HepG2 (cell line): ENCODE measurements around the gene CHCHD6. TPM values are rescaled to one million over a fixed set of nuclear protein-coding genes. Genes with fewer than 3 reads are reported as not detected.

Experiments used
- ATAC-seq: fragments of 200-7000 bp; cut with Tn5 transposase; 3 replicates; pipeline ENCODE4 v1.9.1; 2020; ENCODE audit warnings: mild to moderate bottlenecking, moderate library complexity
- BruUV-seq: library from RNA; stranded (reverse); fragments of 400-500 nt; replicated peaks from 2 replicates; lab custom pipeline; 2021; lab: Mats Ljungman, UMichigan
- CTCF ChIA-PET: fragments of 300-600 bp; formaldehyde crosslinking; extraction: SDS; loops from one replicate; lab custom pipeline; 2021; ENCODE audit warnings: low total read pairs, inconsistent platforms, low intra/inter-chr PET ratio; lab: Yijun Ruan, JAX
- POLR2A ChIA-PET: fragments of 350-600 bp; sonication (Branson Sonifier 250); formaldehyde crosslinking; loops from one replicate; lab custom pipeline; 2020; ENCODE audit warnings: antibody characterized with exemption, inconsistent platforms; lab: Yijun Ruan, JAX
- DNase-seq: peaks from one replicate; pipeline ENCODE4 v3.0.0-alpha.2; 2015; ENCODE audit warnings: low spot score
- FAIRE-seq: peaks from 3 replicates; lab custom pipeline; 2011; peaks lifted over from hg19 to GRCh38; lab: Jason Lieb, UNC
- H2AFZ ChIP-seq: one replicate; pipeline ENCODE4 v1.6.1; 2011; ENCODE audit warnings: low read length, inconsistent platforms
- H3K27ac ChIP-seq: fragments of 300-600 bp; 3 replicates; pipeline ENCODE4 v1.8.0; 2011; ENCODE audit warnings: mixed run types, mild to moderate bottlenecking, mixed read lengths, low read length, inconsistent platforms; ENCODE audit not compliant: insufficient read depth; ENCODE audit errors: extremely low read length
- H3K27me3 ChIP-seq, 2 experiments: fragments of 200-600 bp in 1 of 2; 2 replicates in 1 of 2; 3 replicates in 1 of 2; pipeline versions ENCODE4 v1.6.0 to v1.8.0; 2011; ENCODE audit warnings: low read length in 2 of 2, mild to moderate bottlenecking in 2 of 2, moderate library complexity in 2 of 2, inconsistent platforms in 1 of 2; ENCODE audit not compliant: insufficient read depth in 2 of 2, control insufficient read depth in 1 of 2
- H3K36me3 ChIP-seq, 2 experiments: fragments of 200-600 bp in 1 of 2; replicated peaks in 1 of 2; 2 replicates in 1 of 2; 3 replicates in 1 of 2; pipeline versions ENCODE4 v1.5.1 to v1.8.0; 2011; ENCODE audit warnings: low read length in 2 of 2, inconsistent platforms in 1 of 2; ENCODE audit not compliant: insufficient read depth in 2 of 2, control insufficient read depth in 1 of 2
- H3K4me1 ChIP-seq: 2 replicates; pipeline ENCODE4 v1.5.1; 2012; ENCODE audit warnings: low read length, inconsistent platforms; ENCODE audit not compliant: insufficient read depth
- H3K4me2 ChIP-seq: 2 replicates; pipeline ENCODE4 v1.6.0; 2011; ENCODE audit warnings: low read depth, low read length, inconsistent platforms
- H3K4me3 ChIP-seq, 3 experiments: fragments of 200-600 bp in 1 of 3; sonication (generic), shearing (Covaris generic) in 1 of 3; replicated peaks in 1 of 3; 2 replicates each; pipeline ENCODE4 v1.5.1; 2011 to 2016; ENCODE audit warnings: low read length in 3 of 3, inconsistent platforms in 2 of 3, low read depth in 2 of 3, mild to moderate bottlenecking in 2 of 3, control low read depth in 1 of 3, mixed read lengths in 1 of 3; ENCODE audit not compliant: insufficient read depth in 1 of 3
- H3K79me2 ChIP-seq: one replicate; pipeline ENCODE4 v1.6.1; 2011; ENCODE audit warnings: low read length, inconsistent platforms; ENCODE audit not compliant: insufficient read depth
- H3K9ac ChIP-seq: 2 replicates; pipeline ENCODE4 v1.6.0; 2011; ENCODE audit warnings: mild to moderate bottlenecking, low read depth, low read length, inconsistent platforms; ENCODE audit not compliant: insufficient read depth
- H3K9me3 ChIP-seq: 2 replicates; pipeline ENCODE4 v1.5.1; 2012; ENCODE audit warnings: mild to moderate bottlenecking, low read length
- H4K20me1 ChIP-seq: 2 replicates; pipeline ENCODE4 v1.6.0; 2011; ENCODE audit warnings: inconsistent platforms, mild to moderate bottlenecking, low read length, moderate library complexity; ENCODE audit not compliant: insufficient read depth
- EED ChIP-seq: sonication (generic); formaldehyde crosslinking; IDR thresholded peaks from 2 replicates; pipeline ENCODE4 v1.5.0; 2020; ENCODE audit warnings: mild to moderate bottlenecking, missing genetic modification reagents
- HMG20A ChIP-seq: IDR thresholded peaks from 2 replicates; pipeline ENCODE4 v1.6.1; 2016; ENCODE audit warnings: borderline replicate concordance
- HNF4G ChIP-seq, 2 experiments: sonication (generic) in 1 of 2; formaldehyde crosslinking in 1 of 2; IDR thresholded peaks; 2 replicates each; pipeline versions ENCODE4 v1.4.0 to v1.6.1; 2011 to 2020; ENCODE audit warnings: borderline replicate concordance in 2 of 2, low read depth in 2 of 2, mild to moderate bottlenecking in 2 of 2, low read length in 1 of 2, missing genetic modification reagents in 1 of 2, moderate library complexity in 1 of 2
- MBNL3 ChIP-seq: fragments of 250-450 bp; sonication (Bioruptor Pico); conservative IDR thresholded peaks from 2 replicates; pipeline ENCODE4 v1.8.0; 2022; ENCODE audit warnings: mild to moderate bottlenecking, inconsistent platforms
- MLLT10 ChIP-seq: sonication (generic); formaldehyde crosslinking; IDR thresholded peaks from 2 replicates; pipeline ENCODE4 v1.4.0; 2020; ENCODE audit warnings: missing genetic modification reagents
- MLXIP ChIP-seq: sonication (generic); formaldehyde crosslinking; IDR thresholded peaks from 2 replicates; pipeline ENCODE4 v1.9.0; 2021; ENCODE audit warnings: missing genetic modification reagents, borderline replicate concordance
- MXD3 ChIP-seq: IDR thresholded peaks from 2 replicates; pipeline ENCODE4 v1.6.1; 2016; ENCODE audit warnings: mild to moderate bottlenecking, missing biosample characterization, missing genetic modification reagents
- RELA ChIP-seq: sonication (generic); formaldehyde crosslinking; IDR thresholded peaks from 2 replicates; pipeline ENCODE4 v1.4.0; 2020; ENCODE audit warnings: missing genetic modification reagents
- SIX1 ChIP-seq: sonication (generic); formaldehyde crosslinking; IDR thresholded peaks from 2 replicates; pipeline ENCODE4 v1.4.0; 2020; ENCODE audit warnings: missing genetic modification reagents, borderline replicate concordance
- TBP ChIP-seq: sonication (generic); formaldehyde crosslinking; IDR thresholded peaks from 2 replicates; pipeline ENCODE4 v1.5.0; 2020; ENCODE audit warnings: missing genetic modification reagents
- TSC22D2 ChIP-seq: sonication (generic); formaldehyde crosslinking; IDR thresholded peaks from 2 replicates; pipeline ENCODE4 v1.5.1; 2020; ENCODE audit warnings: missing genetic modification reagents, mild to moderate bottlenecking, borderline replicate concordance
- ZBTB4 ChIP-seq: sonication (generic); formaldehyde crosslinking; IDR thresholded peaks from 2 replicates; pipeline ENCODE4 v1.4.0; 2020; ENCODE audit warnings: missing genetic modification reagents, mild to moderate bottlenecking, borderline replicate concordance
- ZNF136 ChIP-seq: sonication (generic); formaldehyde crosslinking; IDR thresholded peaks from 2 replicates; pipeline ENCODE4 v1.8.1; 2022; ENCODE audit warnings: low read depth, mild to moderate bottlenecking, moderate library complexity, missing genetic modification reagents
- ZNF138 ChIP-seq: sonication (generic); formaldehyde crosslinking; IDR thresholded peaks from 2 replicates; pipeline ENCODE4 v1.5.0; 2020; ENCODE audit warnings: mild to moderate bottlenecking, low read depth, missing genetic modification reagents
- ZNF572 ChIP-seq: sonication (generic); formaldehyde crosslinking; IDR thresholded peaks from 2 replicates; pipeline ENCODE4 v1.5.1; 2020; ENCODE audit warnings: mild to moderate bottlenecking, missing genetic modification reagents
- ZNF761 ChIP-seq: sonication (generic); formaldehyde crosslinking; conservative IDR thresholded peaks from 2 replicates; pipeline ENCODE4 v1.4.0; 2020; ENCODE audit warnings: mild to moderate bottlenecking, missing genetic modification reagents
- WGBS: methylation state at CpG from one replicate; pipeline ENCODE4 v1.1.6; 2017; ENCODE audit warnings: low lambda C conversion rate; 5-methylcytosine and 5-hydroxymethylcytosine counted together
- in situ Hi-C: cut with HindIII; loops from 2 replicates; pipeline ENCODE4 v1.10.0; 2017; ENCODE audit warnings: low pct_unique_long_range_greater_than_20kb; ENCODE audit not compliant: extremely low pct_ligation_motif_present
- intact Hi-C: fragments of 100-400 bp; cut with micrococcal nuclease; formaldehyde crosslinking; loops from one replicate; pipeline ENCODE4 v1.10.0; 2022; ENCODE audit not compliant: unreplicated experiment
- polyA plus RNA-seq, 8 experiments: library from polyadenylated mRNA; depleted of rRNA in 3 of 8; stranded (reverse) in 7 of 8; unstranded in 1 of 8; fragments of >200 nt; fragmentation: Illumina TruSeq in 4 of 8; extraction: Trizol in 4 of 8; gene quantifications; 2 replicates each; pipeline versions ENCODE4 v1.2.1 to v1.2.3, GENCODE V29; 2011 to 2016; ENCODE audit warnings: low read depth in 4 of 8, missing spikeins in 1 of 8, mixed read lengths in 1 of 8; ENCODE audit not compliant: insufficient read depth in 1 of 8
- total RNA-seq, 5 experiments: library from RNA; depleted of rRNA; stranded (reverse); fragments of >200 nt; fragmentation: Illumina TruSeq; extraction: Trizol; gene quantifications; 2 replicates each; pipeline ENCODE4 v1.2.3, GENCODE V29; 2016; ENCODE audit warnings: low read depth in 1 of 5

Gene CHCHD6
- total and polyA plus RNA-seq, 2 of the 13 experiments (the other 11 are each of a cell fraction or from before 2014, with no cell fraction given), result 20.3 to 20.8 TPM

- ATAC-seq, result no peak
- TF ChIP-seq ZNF136 (CRISPR knock-in tag), result no peak
- no peak for TF ChIP-seq HMG20A
- no peak for TF ChIP-seq ZNF761 (CRISPR knock-in tag)
- no peak for TF ChIP-seq MBNL3 (CRISPR knock-in tag)
- TF ChIP-seq HNF4G (IDR thresholded peaks at IDR 0.05; ENCODE audit: borderline replicate concordance, low read depth, low read length), result no peak
- no peak for TF ChIP-seq HNF4G (CRISPR knock-in tag; IDR thresholded peaks at IDR 0.05; ENCODE audit: borderline replicate concordance, low read depth)
- no peak for TF ChIP-seq ZNF572 (CRISPR knock-in tag)
- TF ChIP-seq RELA (CRISPR knock-in tag), result no peak
- TF ChIP-seq MLLT10 (CRISPR knock-in tag), result no peak
- no peak for TF ChIP-seq MXD3 (CRISPR knock-in tag)
- TF ChIP-seq TBP (CRISPR knock-in tag), result no peak
- no peak for TF ChIP-seq MLXIP
- no peak for TF ChIP-seq ZNF138 (CRISPR knock-in tag)
- no peak for TF ChIP-seq EED (CRISPR knock-in tag)
- TF ChIP-seq TSC22D2 (CRISPR knock-in tag), result no peak
- no peak for TF ChIP-seq ZBTB4 (CRISPR knock-in tag)
- TF ChIP-seq SIX1 (CRISPR knock-in tag), result no peak
- Histone ChIP-seq H3K36me3 (peaks cover 0 to 2% of the 10 kb centered on the region in 2 experiments; a peak in 2 of 5 replicates), H3K9ac (no peak overlapping the region), H3K4me2 (no peak overlapping the region), H3K27me3 (no peaks in the 10 kb centered on the region), H4K20me1 (no peaks in the 10 kb centered on the region; the same call in 1 of the 2 replicates), H2AFZ (no peak overlapping the region), H3K4me3 (no peak overlapping the region), H3K9me3 (no peaks in the 10 kb centered on the region), H3K4me1 (peaks cover 9% of the 10 kb centered on the region), H3K27ac (no peak overlapping the region), H3K79me2 (peaks cover 11% of the 10 kb centered on the region)
- in situ Hi-C loops (no loop called here), intact Hi-C loops (no loop called here)
- 98% methylated on average over 8 of the region's 8 CpGs for WGBS
- no TSS peak for BruUV-seq
- ChIA-PET POLR2A (no interaction called here), CTCF (no interaction called here)
- FAIRE-seq, result no peak
- DNase-seq, result no peak
These were observed 7.2 kb downstream of the CHCHD6 start for GRCh38 chr3:126711121-126711760.
